ENCODE measurements around the gene ARGLU1. TPM values are rescaled to one million over a fixed set of nuclear protein-coding genes. Genes with fewer than 3 reads are reported as not detected.

Gene ARGLU1
- total and polyA plus RNA-seq, 2 experiments from 2014 or later: 146 to 173 TPM

DNA sequence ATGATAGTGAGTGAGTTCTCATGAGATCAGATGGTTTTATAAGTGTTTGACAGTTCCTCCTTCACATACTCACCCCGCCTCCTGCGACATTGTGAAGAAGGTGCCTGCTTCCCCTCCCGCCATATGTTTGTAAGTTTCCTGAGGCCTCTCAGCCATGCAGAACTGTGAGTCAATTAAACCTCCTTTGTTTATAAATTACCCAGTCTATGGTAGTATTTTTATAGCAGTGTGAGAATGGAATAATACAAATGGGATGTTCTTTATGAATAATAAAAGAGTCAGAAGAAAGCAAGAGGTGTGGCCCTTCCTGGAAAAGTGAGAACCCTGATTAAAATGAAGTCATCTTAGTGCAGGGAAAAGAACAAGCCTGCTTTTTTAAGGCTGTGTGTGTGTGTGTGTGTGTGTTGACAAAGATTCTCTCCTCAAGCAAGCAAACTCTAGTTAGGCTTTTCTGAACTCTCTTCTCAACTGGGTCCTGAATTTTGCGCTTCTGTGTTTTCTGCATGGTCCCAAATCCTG is 18.8 kb upstream of the ARGLU1 start:
- TF ChIP-seq, protein P1, sequence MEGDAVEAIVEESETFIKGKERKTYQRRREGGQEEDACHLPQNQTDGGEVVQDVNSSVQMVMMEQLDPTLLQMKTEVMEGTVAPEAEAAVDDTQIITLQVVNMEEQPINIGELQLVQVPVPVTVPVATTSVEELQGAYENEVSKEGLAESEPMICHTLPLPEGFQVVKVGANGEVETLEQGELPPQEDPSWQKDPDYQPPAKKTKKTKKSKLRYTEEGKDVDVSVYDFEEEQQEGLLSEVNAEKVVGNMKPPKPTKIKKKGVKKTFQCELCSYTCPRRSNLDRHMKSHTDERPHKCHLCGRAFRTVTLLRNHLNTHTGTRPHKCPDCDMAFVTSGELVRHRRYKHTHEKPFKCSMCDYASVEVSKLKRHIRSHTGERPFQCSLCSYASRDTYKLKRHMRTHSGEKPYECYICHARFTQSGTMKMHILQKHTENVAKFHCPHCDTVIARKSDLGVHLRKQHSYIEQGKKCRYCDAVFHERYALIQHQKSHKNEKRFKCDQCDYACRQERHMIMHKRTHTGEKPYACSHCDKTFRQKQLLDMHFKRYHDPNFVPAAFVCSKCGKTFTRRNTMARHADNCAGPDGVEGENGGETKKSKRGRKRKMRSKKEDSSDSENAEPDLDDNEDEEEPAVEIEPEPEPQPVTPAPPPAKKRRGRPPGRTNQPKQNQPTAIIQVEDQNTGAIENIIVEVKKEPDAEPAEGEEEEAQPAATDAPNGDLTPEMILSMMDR (IDR thresholded peaks at IDR 0.05; ENCODE audit: low read depth, low read length): no peak
- no peak overlapping the region for H3K4me3 ChIP-seq
- H3K27me3 ChIP-seq: no peaks in the 10 kb centered on the region
- H3K27ac ChIP-seq: no peak overlapping the region
- H3K36me3 ChIP-seq: no peaks in the 10 kb centered on the region
- no peaks in the 10 kb centered on the region for H3K4me1 ChIP-seq (ENCODE audit: low read depth)
- DNase-seq (ENCODE audit: low read depth in 1 of 2, low spot score in 1 of 2): no peak
- no peaks in the 10 kb centered on the region for H3K9me3 ChIP-seq (ENCODE audit: low read depth)

- Histone ChIP-seq H3K27ac (no peak overlapping the region), H3K9me3 (ENCODE audit: low read depth) (no peaks in the 10 kb centered on the region), H3K4me3 (no peak overlapping the region), H3K27me3 (no peaks in the 10 kb centered on the region), H3K4me1 (ENCODE audit: low read depth) (no peaks in the 10 kb centered on the region), H3K36me3 (no peaks in the 10 kb centered on the region)
- no peak for DNase-seq (ENCODE audit: low read depth in 1 of 2, low spot score in 1 of 2)
- TF ChIP-seq, protein P1 (IDR thresholded peaks at IDR 0.05; ENCODE audit: low read depth, low read length): no peak
These were observed 13.3 kb upstream of the ARGLU1 start for GRCh38 chr13:106581225-106581624.

GRCh38 chr13:106575896-106576295 is 8.0 kb upstream of the ARGLU1 start:
- no peaks in the 10 kb centered on the region for H3K27me3 ChIP-seq
- H3K27ac ChIP-seq: no peak overlapping the region
- H3K4me1 ChIP-seq (ENCODE audit: low read depth): no peaks in the 10 kb centered on the region
- no peak overlapping the region for H3K4me3 ChIP-seq
- H3K9me3 ChIP-seq (ENCODE audit: low read depth): no peaks in the 10 kb centered on the region
- DNase-seq (ENCODE audit: low read depth in 1 of 2, low spot score in 1 of 2): no peak
- H3K36me3 ChIP-seq: no peaks in the 10 kb centered on the region
- TF ChIP-seq, protein P1 (IDR thresholded peaks at IDR 0.05; ENCODE audit: low read depth, low read length): no peak

GRCh38 chr13:106573868-106574267 is 5.9 kb upstream of the ARGLU1 start:
- H3K27me3 ChIP-seq: no peaks in the 10 kb centered on the region
- peak in 1 of 2 donors; percentile 55 for DNase-seq (ENCODE audit: low read depth in 1 of 2, low spot score in 1 of 2)
- H3K9me3 ChIP-seq (ENCODE audit: low read depth): no peaks in the 10 kb centered on the region
- no peaks in the 10 kb centered on the region for H3K36me3 ChIP-seq
- H3K4me3 ChIP-seq: no peak overlapping the region
- TF ChIP-seq, protein P1 (IDR thresholded peaks at IDR 0.05; ENCODE audit: low read depth, low read length): no peak
- no peak overlapping the region for H3K27ac ChIP-seq
- no peaks in the 10 kb centered on the region for H3K4me1 ChIP-seq (ENCODE audit: low read depth)

DNA sequence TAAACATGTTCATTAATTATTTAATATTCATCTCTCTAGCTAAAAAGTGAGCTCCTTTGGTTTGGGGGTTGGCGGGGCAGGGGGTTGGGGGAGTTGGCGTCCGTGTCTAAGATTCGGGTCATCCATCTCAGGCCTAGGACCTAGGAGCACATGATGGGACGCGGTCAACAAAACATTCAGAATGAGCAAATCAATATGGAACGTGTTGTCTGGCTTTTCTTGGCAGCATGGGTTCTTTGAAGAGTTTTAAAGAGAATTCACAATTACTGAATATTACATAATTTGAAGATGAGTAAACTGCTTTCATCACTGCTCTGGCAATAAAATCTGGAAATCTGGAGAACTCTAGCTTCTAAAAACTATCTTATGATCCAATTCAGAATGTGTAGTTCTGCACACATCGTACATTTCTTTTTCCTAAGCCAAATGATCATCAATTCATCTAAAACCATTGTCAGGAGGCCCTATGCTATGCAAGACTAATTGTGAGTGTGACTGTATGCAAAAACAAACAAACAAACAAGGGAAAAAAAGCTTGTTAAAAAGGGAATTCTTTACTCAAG is 5.4 kb upstream of the ARGLU1 start:
- Histone ChIP-seq H3K4me3 (no peak overlapping the region), H3K27ac (no peak overlapping the region), H3K4me1 (ENCODE audit: low read depth) (no peaks in the 10 kb centered on the region), H3K36me3 (no peaks in the 10 kb centered on the region), H3K27me3 (no peaks in the 10 kb centered on the region), H3K9me3 (ENCODE audit: low read depth) (no peaks in the 10 kb centered on the region)
- TF ChIP-seq, protein P1 (IDR thresholded peaks at IDR 0.05; ENCODE audit: low read depth, low read length): no peak
- DNase-seq (ENCODE audit: low read depth in 1 of 2, low spot score in 1 of 2): peak in 1 of 2 donors; percentile 53

All from cardiac muscle cell (in vitro differentiated cells and primary cell).